ENCODE results near the gene TMEM132D. TPM values are rescaled to one million over a fixed set of nuclear protein-coding genes. Genes with fewer than 3 reads are reported as not detected.

The TMEM132D gene
- total RNA-seq, 1 donor from 2014 or later = not detected

- FAIRE-seq (no peak), DNase-seq (ENCODE audit: low read depth) (no peak)
- Mint-ChIP-seq H3K36me3 (ENCODE audit: low read depth, unreplicated experiment) (no peaks in the 10 kb centered on the region), H3K27me3 (ENCODE audit: low read depth, unreplicated experiment) (no peaks in the 10 kb centered on the region), H3K9me3 (ENCODE audit: unreplicated experiment) (peaks cover 4% of the 10 kb centered on the region), H3K27ac (ENCODE audit: unreplicated experiment) (no peak overlapping the region), H3K4me1 (ENCODE audit: low read depth, unreplicated experiment) (no peaks in the 10 kb centered on the region), H3K4me3 (ENCODE audit: unreplicated experiment) (no peak overlapping the region)
- H3K4me3 ChIP-seq (ENCODE audit: insufficient read depth, low read depth, low read length) = no peak overlapping the region
- no peaks in the 10 kb centered on the region for H3K79me2 ChIP-seq (ENCODE audit: insufficient read depth, low read length)
- H3K4me1 ChIP-seq (ENCODE audit: insufficient read depth, low read length) = no peaks in the 10 kb centered on the region
- H3K36me3 ChIP-seq (ENCODE audit: insufficient read depth, low read length) = no peaks in the 10 kb centered on the region
- H3K27ac ChIP-seq (ENCODE audit: low read depth, low read length) = no peak overlapping the region
- H3K9ac ChIP-seq (ENCODE audit: low read length) = no peak overlapping the region
- H3K9me3 ChIP-seq (ENCODE audit: insufficient read depth, low read depth, low read length) = no peaks in the 10 kb centered on the region
- H3K27me3 ChIP-seq (ENCODE audit: insufficient read depth, low read length) = no peaks in the 10 kb centered on the region
- TF ChIP-seq EZH2 (IDR thresholded peaks at IDR 0.05; ENCODE audit: insufficient read depth, low read length) = no peak
- TF ChIP-seq CTCF (IDR thresholded peaks at IDR 0.05; ENCODE audit: insufficient read depth, low read depth, low read length) = no peak
- no peaks in the 10 kb centered on the region for H4K20me1 ChIP-seq (ENCODE audit: insufficient read depth, low read length)
- no peak overlapping the region for H3K4me2 ChIP-seq (ENCODE audit: low read length)
- no peak overlapping the region for H2AFZ ChIP-seq (ENCODE audit: low read depth, low read length)
Measured at GRCh38 chr12:129440278-129440677, 463.5 kb downstream of the TMEM132D start.

GRCh38 chr12:129434790-129435189, 469.0 kb downstream of the TMEM132D start:
- no peak overlapping the region for H3K4me2 ChIP-seq (ENCODE audit: low read length)
- no peak overlapping the region for H3K4me3 Mint-ChIP-seq (ENCODE audit: unreplicated experiment)
- H3K9ac ChIP-seq (ENCODE audit: low read length) = no peak overlapping the region
- no peaks in the 10 kb centered on the region for H3K79me2 ChIP-seq (ENCODE audit: insufficient read depth, low read length)
- no peaks in the 10 kb centered on the region for H4K20me1 ChIP-seq (ENCODE audit: insufficient read depth, low read length)
- no peak overlapping the region for H3K4me3 ChIP-seq (ENCODE audit: insufficient read depth, low read depth, low read length)
- no peak overlapping the region for H3K27ac Mint-ChIP-seq (ENCODE audit: unreplicated experiment)
- no peak overlapping the region for H3K27ac ChIP-seq (ENCODE audit: low read depth, low read length)
- no peaks in the 10 kb centered on the region for H3K4me1 Mint-ChIP-seq (ENCODE audit: low read depth, unreplicated experiment)
- no peak for DNase-seq (ENCODE audit: low read depth)
- no peaks in the 10 kb centered on the region for H3K27me3 Mint-ChIP-seq (ENCODE audit: low read depth, unreplicated experiment)
- FAIRE-seq = no peak
- H3K27me3 ChIP-seq (ENCODE audit: insufficient read depth, low read length) = no peaks in the 10 kb centered on the region
- H2AFZ ChIP-seq (ENCODE audit: low read depth, low read length) = no peak overlapping the region
- TF ChIP-seq CTCF (IDR thresholded peaks at IDR 0.05; ENCODE audit: insufficient read depth, low read depth, low read length) (no peak), EZH2 (IDR thresholded peaks at IDR 0.05; ENCODE audit: insufficient read depth, low read length) (no peak)
- peaks cover 16% of the 10 kb centered on the region for H3K9me3 Mint-ChIP-seq (ENCODE audit: unreplicated experiment)
- no peaks in the 10 kb centered on the region for H3K36me3 ChIP-seq (ENCODE audit: insufficient read depth, low read length)
- no peaks in the 10 kb centered on the region for H3K36me3 Mint-ChIP-seq (ENCODE audit: low read depth, unreplicated experiment)
- H3K4me1 ChIP-seq (ENCODE audit: insufficient read depth, low read length) = no peaks in the 10 kb centered on the region
- H3K9me3 ChIP-seq (ENCODE audit: insufficient read depth, low read depth, low read length) = no peaks in the 10 kb centered on the region

- H2AFZ ChIP-seq (ENCODE audit: low read depth, low read length) = no peak overlapping the region
- FAIRE-seq = no peak
- no peak overlapping the region for H3K27ac Mint-ChIP-seq (ENCODE audit: unreplicated experiment)
- H3K4me2 ChIP-seq (ENCODE audit: low read length) = no peak overlapping the region
- H3K27ac ChIP-seq (ENCODE audit: low read depth, low read length) = no peak overlapping the region
- H3K4me3 ChIP-seq (ENCODE audit: insufficient read depth, low read depth, low read length) = no peak overlapping the region
- H3K79me2 ChIP-seq (ENCODE audit: insufficient read depth, low read length) = no peaks in the 10 kb centered on the region
- H3K36me3 ChIP-seq (ENCODE audit: insufficient read depth, low read length) = no peaks in the 10 kb centered on the region
- DNase-seq (ENCODE audit: low read depth) = no peak
- H3K9me3 Mint-ChIP-seq (ENCODE audit: unreplicated experiment) = peaks cover 12% of the 10 kb centered on the region
- no peaks in the 10 kb centered on the region for H3K4me1 Mint-ChIP-seq (ENCODE audit: low read depth, unreplicated experiment)
- H3K4me1 ChIP-seq (ENCODE audit: insufficient read depth, low read length) = no peaks in the 10 kb centered on the region
- no peaks in the 10 kb centered on the region for H3K9me3 ChIP-seq (ENCODE audit: insufficient read depth, low read depth, low read length)
- no peaks in the 10 kb centered on the region for H4K20me1 ChIP-seq (ENCODE audit: insufficient read depth, low read length)
- H3K36me3 Mint-ChIP-seq (ENCODE audit: low read depth, unreplicated experiment) = no peaks in the 10 kb centered on the region
- H3K27me3 ChIP-seq (ENCODE audit: insufficient read depth, low read length) = no peaks in the 10 kb centered on the region
- H3K4me3 Mint-ChIP-seq (ENCODE audit: unreplicated experiment) = no peak overlapping the region
- no peaks in the 10 kb centered on the region for H3K27me3 Mint-ChIP-seq (ENCODE audit: low read depth, unreplicated experiment)
- no peak overlapping the region for H3K9ac ChIP-seq (ENCODE audit: low read length)
- TF ChIP-seq CTCF (IDR thresholded peaks at IDR 0.05; ENCODE audit: insufficient read depth, low read depth, low read length) (no peak), EZH2 (IDR thresholded peaks at IDR 0.05; ENCODE audit: insufficient read depth, low read length) (no peak)
Measured at GRCh38 chr12:129428240-129428936, 475.4 kb downstream of the TMEM132D start.

Data from astrocyte (in vitro differentiated cells and primary cell).